Keratinocyte (primary cell): Measurements from ENCODE around the gene KCNG2. TPM values are rescaled to one million over a fixed set of nuclear protein-coding genes. Genes with fewer than 3 reads are reported as not detected.

Source experiments
- DNase-seq: peaks from one replicate; pipeline ENCODE4 v3.0.0-alpha.2; 2011; ENCODE audit warnings: low read depth, missing footprints, low spot score
- FAIRE-seq: peaks from 2 replicates; lab custom pipeline; 2011; peaks lifted over from hg19 to GRCh38; lab: Jason Lieb, UNC
- H2AFZ ChIP-seq: 2 replicates; pipeline ENCODE4 v1.6.0; 2012; ENCODE audit warnings: low read length, control low read depth, inconsistent platforms; ENCODE audit not compliant: control insufficient read depth
- H3K27ac ChIP-seq: 2 replicates; pipeline ENCODE4 v1.5.1; 2011; ENCODE audit warnings: low read length; ENCODE audit not compliant: control insufficient read depth, insufficient read depth
- H3K27me3 ChIP-seq: 3 replicates; pipeline ENCODE4 v1.6.0; 2011; ENCODE audit warnings: low read length; ENCODE audit not compliant: control insufficient read depth, insufficient read depth; ENCODE audit errors: extremely low read depth
- H3K36me3 ChIP-seq, 2 experiments: 2 replicates in 1 of 2; 3 replicates in 1 of 2; pipeline ENCODE4 v1.5.1; 2011; ENCODE audit warnings: low read length in 2 of 2, mild to moderate bottlenecking in 1 of 2; ENCODE audit not compliant: control insufficient read depth in 2 of 2, insufficient read depth in 2 of 2; ENCODE audit errors: extremely low read depth in 1 of 2
- H3K4me1 ChIP-seq: 3 replicates; pipeline ENCODE4 v1.5.1; 2011; ENCODE audit warnings: low read length; ENCODE audit not compliant: control insufficient read depth, insufficient read depth; ENCODE audit errors: extremely low read depth
- H3K4me2 ChIP-seq: 3 replicates; pipeline ENCODE4 v1.6.0; 2011; ENCODE audit warnings: low read depth, low read length; ENCODE audit not compliant: control insufficient read depth, insufficient read depth; ENCODE audit errors: extremely low read depth
- H3K4me3 ChIP-seq, 3 experiments: fragments of 200-600 bp in 1 of 3; sonication (generic) in 1 of 3; 2 replicates in 2 of 3; 3 replicates in 1 of 3; pipeline ENCODE4 v1.5.1; 2011 to 2016; ENCODE audit warnings: low read length in 3 of 3, mild to moderate bottlenecking in 3 of 3, control low read depth in 2 of 3, inconsistent platforms in 1 of 3, low read depth in 1 of 3, mixed read lengths in 1 of 3, mixed run types in 1 of 3, moderate library complexity in 1 of 3; ENCODE audit not compliant: control insufficient read depth in 2 of 3, insufficient read depth in 2 of 3; ENCODE audit errors: extremely low read depth in 1 of 3
- H3K79me2 ChIP-seq: 2 replicates; pipeline ENCODE4 v1.6.0; 2012; ENCODE audit warnings: low read length; ENCODE audit not compliant: control insufficient read depth, insufficient read depth
- H3K9ac ChIP-seq: 3 replicates; pipeline ENCODE4 v1.6.0; 2011; ENCODE audit warnings: low read length; ENCODE audit not compliant: control insufficient read depth, insufficient read depth; ENCODE audit errors: extremely low read depth
- H3K9me1 ChIP-seq: 3 replicates; pipeline ENCODE4 v1.6.0; 2011; ENCODE audit warnings: low read length; ENCODE audit not compliant: control insufficient read depth, insufficient read depth; ENCODE audit errors: extremely low read depth
- H3K9me3 ChIP-seq: 2 replicates; pipeline ENCODE4 v1.5.1; 2012; ENCODE audit warnings: low read depth, low read length; ENCODE audit not compliant: control insufficient read depth
- H4K20me1 ChIP-seq: 3 replicates; pipeline ENCODE4 v1.6.0; 2011; ENCODE audit warnings: low read length; ENCODE audit not compliant: control insufficient read depth, insufficient read depth; ENCODE audit errors: extremely low read depth
- CTCF ChIP-seq, 3 experiments: IDR thresholded peaks in 1 of 3; conservative IDR thresholded peaks in 1 of 3; optimal IDR thresholded peaks in 1 of 3; 2 replicates in 2 of 3; 3 replicates in 1 of 3; pipeline versions ENCODE3 to v1.5.1; 2011; ENCODE audit warnings: low read length in 3 of 3, mild to moderate bottlenecking in 3 of 3, moderate library complexity in 2 of 3, control low read depth in 1 of 3, inconsistent platforms in 1 of 3; ENCODE audit not compliant: insufficient read depth in 2 of 3; ENCODE audit errors: extremely low read depth in 1 of 3
- EZH2 ChIP-seq: IDR thresholded peaks from one replicate; pipeline ENCODE4 v1.6.1; 2012; ENCODE audit warnings: inconsistent platforms, mild to moderate bottlenecking, low read length, moderate library complexity
- dilution Hi-C: fragments of 300-500 bp; cut with MboI; formaldehyde crosslinking; loops from one replicate; pipeline ENCODE4 v1.7.0; 2020; ENCODE audit warnings: low sequenced_read_pairs; ENCODE audit not compliant: extremely low pct_ligation_motif_present
- polyA plus RNA-seq, 5 experiments: library from polyadenylated mRNA; depleted of rRNA in 3 of 5; stranded (reverse) in 3 of 5; stranded (forward) in 1 of 5; unstranded in 1 of 5; fragments of >200 nt; gene quantifications; 1 replicate in 1 of 5; 2 replicates in 3 of 5; 3 replicates in 1 of 5; pipeline versions ENCODE4 v1.2.1 to v1.2.3, GENCODE V29; 2011 to 2012; ENCODE audit warnings: missing spikeins in 2 of 5, low read depth in 1 of 5, low replicate concordance in 1 of 5

The KCNG2 gene
- polyA plus RNA-seq, 1 donor (not counting 4 experiments of a cell fraction or from before 2014, with no cell fraction given): not detected

- FAIRE-seq: no peak
- H3K4me2 ChIP-seq: no peak overlapping the region
- H2AFZ ChIP-seq: no peak overlapping the region
- no peak for TF ChIP-seq CTCF (optimal IDR thresholded peaks at IDR 0.05 in 1 of 3, IDR thresholded peaks at IDR 0.05 in 1 of 3, conservative IDR thresholded peaks at IDR 0.05 in 1 of 3; ENCODE audit: extremely low read depth in 1 of 3, insufficient read depth in 2 of 3, low read length in 3 of 3)
- TF ChIP-seq EZH2: no peak
- no peak overlapping the region for H3K27ac ChIP-seq
- H3K9me3 ChIP-seq: no peaks in the 10 kb centered on the region
- no peak overlapping the region for H3K9ac ChIP-seq
- H3K4me3 ChIP-seq: no peak overlapping the region
- H3K4me1 ChIP-seq: peaks cover 8% of the 10 kb centered on the region
- no peaks in the 10 kb centered on the region for H3K9me1 ChIP-seq
- dilution Hi-C loops: no loop called here
- no peaks in the 10 kb centered on the region for H3K36me3 ChIP-seq
- no peaks in the 10 kb centered on the region for H4K20me1 ChIP-seq
- no peak for DNase-seq
- H3K79me2 ChIP-seq: no peaks in the 10 kb centered on the region
- peaks cover 31% of the 10 kb centered on the region for H3K27me3 ChIP-seq
Observed at GRCh38 chr18:79872527-79873444, 75.0 kb downstream of the KCNG2 start.

- Histone ChIP-seq H3K4me2 (no peak overlapping the region), H3K9ac (no peak overlapping the region), H4K20me1 (no peaks in the 10 kb centered on the region), H3K27ac (no peak overlapping the region), H3K27me3 (peaks cover 31% of the 10 kb centered on the region), H3K9me3 (no peaks in the 10 kb centered on the region), H2AFZ (no peak overlapping the region), H3K4me1 (peaks cover 8% of the 10 kb centered on the region), H3K36me3 (no peaks in the 10 kb centered on the region), H3K4me3 (no peak overlapping the region), H3K79me2 (no peaks in the 10 kb centered on the region), H3K9me1 (no peaks in the 10 kb centered on the region)
- dilution Hi-C loops: no loop called here
- no peak for FAIRE-seq
- DNase-seq: no peak
- TF ChIP-seq EZH2 (no peak), CTCF (optimal IDR thresholded peaks at IDR 0.05 in 1 of 3, IDR thresholded peaks at IDR 0.05 in 1 of 3, conservative IDR thresholded peaks at IDR 0.05 in 1 of 3; ENCODE audit: extremely low read depth in 1 of 3, insufficient read depth in 2 of 3, low read length in 3 of 3) (no peak)
Observed at GRCh38 chr18:79873449-79874110, 75.8 kb downstream of the KCNG2 start.
